Transverse colon (tissue), 4 donors: ENCODE results near the gene NLRP5. TPM values are rescaled to one million over a fixed set of nuclear protein-coding genes. Genes with fewer than 3 reads are reported as not detected.

Experiments used
- DNase-seq: peaks from one replicate; pipeline ENCODE4 v3.0.0-alpha.2; 2019
- H3K27ac ChIP-seq, 4 donors: fragments of 200-600 bp; sonication (generic); 2 replicates each; pipeline ENCODE4 v1.5.1; 2016 to 2018; ENCODE audit warnings: inconsistent platforms in 4 of 4
- H3K27me3 ChIP-seq: fragments of 200-600 bp; sonication (generic); 2 replicates; pipeline ENCODE4 v1.5.1; 2017; ENCODE audit warnings: inconsistent platforms
- H3K36me3 ChIP-seq, 4 donors: fragments of 200-600 bp; sonication (generic); 2 replicates each; pipeline ENCODE4 v1.5.1; 2017 to 2019; ENCODE audit warnings: inconsistent platforms in 4 of 4
- H3K4me1 ChIP-seq, 4 donors: fragments of 200-600 bp; sonication (generic); 2 replicates each; pipeline ENCODE4 v1.5.1; 2017 to 2020; ENCODE audit warnings: inconsistent platforms in 4 of 4
- H3K4me3 ChIP-seq, 4 donors: fragments of 200-600 bp; sonication (generic); 1 replicate in 1 of 4; 2 replicates in 3 of 4; pipeline versions ENCODE4 v1.5.1 to v1.6.1; 2017 to 2019; ENCODE audit warnings: inconsistent platforms in 4 of 4
- H3K9me3 ChIP-seq, 2 donors: fragments of 200-600 bp; sonication (generic); 2 replicates each; pipeline ENCODE4 v1.5.1; 2017 to 2019; ENCODE audit warnings: inconsistent platforms in 2 of 2
- CTCF ChIP-seq, 5 experiments: fragments of 200-600 bp in 3 of 5; fragments of 450-650 bp in 2 of 5; sonication (generic) in 3 of 5; IDR thresholded peaks; 1 replicate in 2 of 5; 2 replicates in 3 of 5; pipeline ENCODE4 v1.5.1; 2016 to 2017; ENCODE audit warnings: antibody characterized with exemption in 5 of 5, inconsistent platforms in 3 of 5, mild to moderate bottlenecking in 2 of 5, moderate library complexity in 1 of 5
- EP300 ChIP-seq: sonication (generic); formaldehyde crosslinking; IDR thresholded peaks from one replicate; pipeline ENCODE4 v1.6.1; 2017; ENCODE audit warnings: antibody characterized with exemption, low read depth
- POLR2A ChIP-seq: fragments of 450-650 bp; IDR thresholded peaks from one replicate; pipeline ENCODE4 v1.6.1; 2016; ENCODE audit warnings: antibody characterized with exemption, mild to moderate bottlenecking, moderate library complexity
- POLR2AphosphoS5 ChIP-seq, 3 donors: sonication (generic); formaldehyde crosslinking; IDR thresholded peaks; one replicate each; pipeline ENCODE4 v1.6.1; 2016; ENCODE audit warnings: antibody characterized with exemption in 3 of 3
- WGBS, 2 donors: methylation state at CpG; one replicate each; pipeline ENCODE4 v1.1.5; 2018; ENCODE audit warnings: low coverage in 1 of 2; 5-methylcytosine and 5-hydroxymethylcytosine counted together
- in situ Hi-C, 4 donors: fragments of 200-750 bp; cut with MboI; loops; one replicate each; pipeline versions ENCODE4 v1.15.0 to v1.15.1; 2017; ENCODE audit warnings: low sequenced_read_pairs in 3 of 4, low pct_ligation_motif_present in 1 of 4, low pct_unique_long_range_greater_than_20kb in 1 of 4
- intact Hi-C: fragments of 100-400 bp; cut with DNase I; formaldehyde crosslinking; loops from one replicate; pipeline ENCODE4 v1.15.1; 2023; ENCODE audit warnings: low total_unique reads
- total RNA-seq, 4 donors: library from RNA; depleted of rRNA; stranded (reverse); fragments of >200 nt; gene quantifications; one replicate each; pipeline ENCODE4 v1.1.0, GENCODE V29; 2016

NLRP5 gene
- total RNA-seq, 4 donors from 2014 or later: not detected

GRCh38 chr19:56091066-56091490 lies 104.5 kb downstream of the NLRP5 start:
- Histone ChIP-seq H3K36me3 (peaks cover 0 to 6% (median 3%) of the 10 kb centered on the region in 4 donors), H3K27me3 (no peaks in the 10 kb centered on the region), H3K4me1 (no peaks in the 10 kb centered on the region), H3K4me3 (no peak overlapping the region), H3K27ac (no peak overlapping the region), H3K9me3 (no peaks in the 10 kb centered on the region)
- intact Hi-C loops: no loop called here
- in situ Hi-C loops: loop anchor here in 1 of 4 donors (25.0 kb wide), 1 partner anchor 221 kb away; the partner anchor contains the start of gene ZSCAN5A
- 75 to 84% methylated on average over 7 to 10 of the region's 10 CpGs for WGBS, 2 donors
- no peak for DNase-seq
- TF ChIP-seq EP300 (no peak), CTCF (IDR thresholded peaks at IDR 0.05) (no peak), POLR2AphosphoS5 (IDR thresholded peaks at IDR 0.05) (no peak), POLR2A (no peak)

GRCh38 chr19:56091751-56092546 lies 105.4 kb downstream of the NLRP5 start:
- Histone ChIP-seq H3K4me1 (no peaks in the 10 kb centered on the region), H3K36me3 (peaks cover 0 to 6% (median 3%) of the 10 kb centered on the region in 4 donors), H3K27me3 (no peaks in the 10 kb centered on the region), H3K27ac (no peak overlapping the region), H3K4me3 (no peak overlapping the region), H3K9me3 (no peaks in the 10 kb centered on the region)
- no peak for TF ChIP-seq EP300
- intact Hi-C loops: no loop called here
- in situ Hi-C loops: loop anchor here in 1 of 4 donors (25.0 kb wide), 1 partner anchor 220 kb away; the partner anchor contains the start of gene ZSCAN5A
- WGBS, 2 donors: 89 to 100% methylated on average over 3 to 38 of the region's 38 CpGs
- no peak for DNase-seq

- TF ChIP-seq POLR2A: no peak
- no peaks in the 10 kb centered on the region for H3K9me3 ChIP-seq
- in situ Hi-C loops (loop anchor here in 1 of 4 donors (25.0 kb wide), 1 partner anchor 219 kb away; the partner anchor contains the start of gene ZSCAN5A), intact Hi-C loops (no loop called here)
- no peak overlapping the region for H3K27ac ChIP-seq
- no peaks in the 10 kb centered on the region for H3K4me1 ChIP-seq
- H3K4me3 ChIP-seq: no peak overlapping the region
- no peak for DNase-seq
- 96 to 98% methylated on average over 12 to 32 of the region's 32 CpGs for WGBS, 2 donors
- H3K36me3 ChIP-seq: peaks cover 0 to 6% (median 3%) of the 10 kb centered on the region in 4 donors
- no peaks in the 10 kb centered on the region for H3K27me3 ChIP-seq
Observed at GRCh38 chr19:56092685-56093631, 106.4 kb downstream of the NLRP5 start.

GRCh38 chr19:56094449-56094848 lies 107.9 kb downstream of the NLRP5 start:
- no peak overlapping the region for H3K4me3 ChIP-seq
- no peak overlapping the region for H3K27ac ChIP-seq
- H3K9me3 ChIP-seq: no peaks in the 10 kb centered on the region
- no peak for DNase-seq
- no peaks in the 10 kb centered on the region for H3K4me1 ChIP-seq
- intact Hi-C loops: no loop called here
- in situ Hi-C loops: loop anchor here in 1 of 4 donors (25.0 kb wide), 1 partner anchor 218 kb away; the partner anchor contains the start of gene ZSCAN5A
- no peaks in the 10 kb centered on the region for H3K27me3 ChIP-seq
- H3K36me3 ChIP-seq: peaks cover 0 to 3% (median 0%) of the 10 kb centered on the region in 4 donors
- TF ChIP-seq EP300 (no peak), CTCF (IDR thresholded peaks at IDR 0.05) (no peak)
- 85 to 100% methylated on average over 5 to 9 of the region's 9 CpGs for WGBS, 2 donors
